Stromal cell of bone marrow (primary cell): ENCODE measurements around the gene IL4I1.
"Not testable (repeated sequence)": the region's sequence is repeated elsewhere in the genome, so short reads cannot be mapped to it uniquely, and the experiment has no call there.

Experiments used
- DNase-seq: peaks from one replicate; pipeline ENCODE4 v3.0.0-alpha.2; 2012; ENCODE audit warnings: low read depth

The IL4I1 gene, protein sequence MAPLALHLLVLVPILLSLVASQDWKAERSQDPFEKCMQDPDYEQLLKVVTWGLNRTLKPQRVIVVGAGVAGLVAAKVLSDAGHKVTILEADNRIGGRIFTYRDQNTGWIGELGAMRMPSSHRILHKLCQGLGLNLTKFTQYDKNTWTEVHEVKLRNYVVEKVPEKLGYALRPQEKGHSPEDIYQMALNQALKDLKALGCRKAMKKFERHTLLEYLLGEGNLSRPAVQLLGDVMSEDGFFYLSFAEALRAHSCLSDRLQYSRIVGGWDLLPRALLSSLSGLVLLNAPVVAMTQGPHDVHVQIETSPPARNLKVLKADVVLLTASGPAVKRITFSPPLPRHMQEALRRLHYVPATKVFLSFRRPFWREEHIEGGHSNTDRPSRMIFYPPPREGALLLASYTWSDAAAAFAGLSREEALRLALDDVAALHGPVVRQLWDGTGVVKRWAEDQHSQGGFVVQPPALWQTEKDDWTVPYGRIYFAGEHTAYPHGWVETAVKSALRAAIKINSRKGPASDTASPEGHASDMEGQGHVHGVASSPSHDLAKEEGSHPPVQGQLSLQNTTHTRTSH

DNA sequence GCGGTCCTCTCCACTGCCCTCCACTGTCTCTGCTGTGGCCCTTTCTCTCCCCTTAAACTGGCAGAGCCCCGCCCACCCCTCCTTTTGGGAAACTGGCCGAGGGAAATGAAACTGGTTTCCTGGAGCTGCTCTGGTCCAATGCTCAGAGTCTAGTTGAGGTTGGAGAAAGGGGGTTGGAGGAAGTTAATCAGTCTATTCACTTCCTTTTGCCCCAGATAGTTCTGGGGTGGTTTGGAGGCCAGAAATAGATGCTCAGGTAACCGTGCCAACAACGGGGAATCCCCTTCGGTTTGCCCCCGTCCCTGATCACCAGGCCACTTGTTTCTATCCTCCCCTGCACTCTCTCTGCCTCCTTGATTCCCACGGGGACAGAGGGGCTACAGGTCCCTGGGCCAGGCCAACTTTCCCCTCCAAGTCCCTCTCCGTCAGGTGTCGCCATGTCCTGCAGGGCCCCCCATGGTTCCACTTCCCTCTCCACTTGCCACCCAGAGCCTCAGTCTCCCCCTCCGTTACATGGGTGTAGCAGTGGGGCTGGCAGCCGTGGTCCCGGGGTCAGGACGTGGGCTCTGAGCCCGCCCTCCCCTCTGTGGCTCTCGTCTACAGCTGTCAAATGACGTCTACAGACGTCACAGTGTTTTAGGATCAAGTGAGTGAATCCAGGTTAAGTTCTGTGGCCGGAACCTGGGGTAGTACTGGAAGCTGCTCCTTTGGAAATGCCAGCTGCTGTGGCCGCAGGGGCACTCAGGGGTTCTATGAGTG, at the start of gene IL4I1:
TSS of gene IL4I1 (minus strand) at position 25 of the 759 bp plus-strand sequence. CDS start 727 bp downstream, outside the sequence.
- peak; percentile 13 for DNase-seq

DNA sequence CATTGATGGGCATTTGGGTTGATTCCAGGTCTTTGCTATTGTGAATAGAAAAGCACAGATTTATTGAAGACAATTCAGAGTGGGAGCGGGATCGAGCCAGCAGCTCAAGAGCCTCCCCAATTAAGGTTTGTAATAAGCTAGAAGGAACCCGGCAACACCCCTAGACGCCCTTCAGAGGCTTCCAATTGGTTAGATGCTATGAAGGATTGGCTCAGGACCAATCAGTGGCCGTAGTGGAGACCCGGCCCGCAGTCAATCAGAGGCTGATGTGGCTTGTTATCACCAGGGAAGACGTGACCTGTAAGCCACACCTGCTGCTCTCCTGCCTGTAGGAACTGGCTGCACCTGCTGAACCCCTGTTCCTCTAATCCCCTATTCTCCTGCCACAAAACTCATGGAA, 49.7 kb upstream of the IL4I1 start:
- no peak for DNase-seq

DNA sequence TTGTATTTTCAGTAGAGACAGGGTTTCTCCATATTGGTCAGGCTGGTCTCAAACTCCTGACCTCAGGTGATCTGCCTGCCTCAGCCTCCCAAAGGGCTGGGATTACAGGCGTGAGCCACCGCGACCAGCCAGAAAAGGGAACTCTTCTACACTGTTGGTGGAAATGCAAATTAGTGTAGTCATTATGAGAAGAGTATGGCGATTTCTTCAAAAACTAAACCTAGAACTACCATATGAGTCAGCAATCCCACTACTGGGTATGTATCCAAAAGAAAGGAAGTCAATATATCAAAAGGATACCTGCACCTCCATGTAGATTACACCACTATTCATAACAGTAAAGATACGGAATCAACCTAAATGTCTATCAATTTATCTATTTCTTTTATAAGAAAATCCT, 47.9 kb upstream of the IL4I1 start:
- not testable (repeated sequence) for DNase-seq

DNA sequence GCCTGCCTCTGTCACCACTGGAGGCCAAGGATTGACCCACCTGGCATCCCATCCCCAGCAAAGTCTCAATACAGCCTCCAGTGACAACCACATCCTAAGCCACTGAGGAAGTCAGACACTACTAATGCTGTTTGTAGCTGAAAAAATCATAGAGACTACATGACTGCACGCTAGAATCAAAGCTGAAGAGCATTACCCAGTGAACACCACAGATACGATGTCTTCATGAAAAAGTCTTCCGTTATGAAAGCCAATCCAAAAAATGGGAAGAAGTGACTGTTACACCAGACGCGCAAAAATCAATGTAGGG, 43.8 kb upstream of the IL4I1 start:
- no peak for DNase-seq

DNA sequence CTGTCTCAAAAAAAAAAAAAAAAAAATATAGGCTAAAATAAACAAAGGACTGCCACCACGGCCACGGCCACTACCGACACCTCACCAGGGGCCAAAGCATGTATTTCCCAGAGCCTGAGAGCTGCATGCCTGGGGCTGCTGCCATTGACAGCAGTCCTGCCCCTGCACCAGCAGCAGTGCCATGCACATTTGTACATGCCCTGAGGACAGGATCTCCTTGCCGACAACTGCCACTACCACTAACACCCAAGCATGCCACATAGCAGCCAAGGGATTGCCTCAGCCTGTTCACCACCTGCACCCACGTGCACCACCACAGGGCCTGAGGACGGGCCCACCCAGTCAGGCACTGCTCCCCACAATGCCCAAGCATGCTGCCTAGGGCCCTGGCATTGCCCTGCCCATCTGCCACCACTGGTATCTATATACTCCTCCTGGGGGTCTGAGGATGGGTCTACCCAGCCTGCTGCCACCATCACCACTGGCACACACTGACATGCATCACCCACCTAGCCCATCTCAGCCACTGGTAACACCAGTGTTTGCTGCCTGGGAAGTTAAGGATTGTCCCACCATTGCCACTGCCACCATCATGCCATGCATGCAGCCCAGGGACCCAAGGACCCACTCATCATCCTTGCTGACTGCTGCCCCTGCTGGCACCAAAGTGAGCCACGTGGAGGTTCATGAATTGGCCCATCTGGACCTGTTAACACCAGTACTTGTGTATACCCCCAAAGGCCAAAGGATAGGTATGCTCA, 43.2 kb upstream of the IL4I1 start:
- DNase-seq, result no peak

DNA sequence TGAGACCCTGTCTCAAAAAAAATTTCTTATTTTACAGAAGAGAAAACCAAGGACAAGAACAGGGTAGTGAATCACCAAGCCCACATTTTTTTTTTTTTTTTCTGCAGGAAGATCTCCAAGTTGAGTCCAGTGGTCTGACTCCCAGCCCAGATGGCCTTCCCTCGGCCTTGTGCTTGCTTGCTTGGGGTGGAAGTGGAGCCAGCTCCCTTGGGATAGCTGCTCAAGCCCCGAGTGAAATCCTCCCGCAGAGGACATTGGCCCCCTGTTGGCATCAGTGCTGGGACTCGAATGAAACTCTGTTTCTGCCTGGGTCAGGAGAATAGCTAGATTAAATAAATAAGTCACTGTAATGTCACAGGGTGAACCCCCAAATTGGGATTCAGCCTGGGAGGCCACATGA, 42.0 kb upstream of the IL4I1 start:
- DNase-seq, result no peak

DNA sequence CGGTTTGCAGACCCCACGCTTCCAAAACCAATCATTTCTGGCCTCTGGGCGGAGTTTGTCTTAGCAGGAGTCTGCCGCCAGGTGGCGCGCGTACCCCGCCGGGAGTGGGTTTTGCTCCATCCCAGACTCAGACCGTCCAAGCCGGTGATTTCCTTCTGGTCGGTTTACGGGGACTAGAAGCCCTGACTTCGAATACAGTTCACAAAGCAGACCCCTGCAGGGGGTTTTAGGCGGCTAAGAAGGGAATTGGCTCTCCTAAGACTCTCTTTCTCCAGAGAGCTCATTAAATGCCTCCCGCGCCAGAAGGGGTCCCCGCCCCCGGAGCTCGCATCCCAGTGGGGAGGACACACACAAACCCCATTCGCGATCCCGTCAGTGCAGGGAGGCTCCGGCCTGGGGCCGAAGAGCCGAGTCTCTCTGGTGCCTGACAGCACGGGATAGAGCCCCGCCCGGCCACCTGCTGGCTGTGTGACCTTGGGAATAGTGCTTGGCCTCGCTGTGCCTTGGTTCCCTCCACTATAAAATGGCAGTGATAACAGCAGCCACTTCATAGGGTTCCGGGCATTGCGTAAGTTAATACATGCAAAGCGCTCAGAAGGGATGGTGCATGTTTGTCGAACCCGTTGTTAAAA, 41.2 kb upstream of the IL4I1 start:
- peak; percentile 35 for DNase-seq

DNA sequence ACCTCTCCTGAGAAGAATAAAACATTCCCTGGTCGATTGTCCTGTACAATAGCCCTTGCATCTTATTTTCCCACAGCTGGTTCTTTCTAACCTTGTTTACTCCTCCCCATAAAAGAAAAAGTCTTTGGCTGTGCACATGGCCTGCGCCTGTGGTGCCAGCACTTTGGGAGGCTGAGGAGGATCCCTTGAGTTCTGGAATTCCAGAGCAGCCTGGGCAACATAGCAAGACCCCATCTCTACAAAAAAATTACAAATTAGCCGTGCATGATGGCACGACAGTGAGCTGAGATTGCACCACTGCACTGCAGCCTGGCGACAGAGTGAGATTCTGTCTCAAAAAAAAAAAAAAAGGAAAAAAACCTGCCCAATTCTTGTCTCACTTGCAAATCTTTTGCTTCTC, 39.9 kb upstream of the IL4I1 start:
- DNase-seq, result no peak

DNA sequence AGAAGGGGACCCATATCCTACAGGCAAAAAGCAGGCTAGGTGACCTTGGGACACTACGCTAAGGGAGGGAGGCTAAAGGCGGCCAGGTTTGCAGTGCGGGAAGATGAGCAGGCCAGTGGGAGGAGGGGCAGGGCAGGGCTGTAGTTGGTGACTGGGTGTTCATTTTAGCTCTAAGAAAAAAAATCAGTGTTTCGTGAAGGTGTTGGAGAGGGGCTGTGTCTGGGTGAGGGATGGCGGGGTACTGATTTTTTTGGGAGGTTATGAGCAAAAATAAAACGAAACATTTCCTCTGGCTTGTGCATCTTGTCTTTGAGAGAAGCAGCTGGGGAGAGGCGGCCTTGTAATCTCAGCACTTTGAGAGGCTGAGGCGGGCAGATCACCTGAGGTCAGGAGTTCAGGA, 37.0 kb upstream of the IL4I1 start:
- DNase-seq, result no peak

DNA sequence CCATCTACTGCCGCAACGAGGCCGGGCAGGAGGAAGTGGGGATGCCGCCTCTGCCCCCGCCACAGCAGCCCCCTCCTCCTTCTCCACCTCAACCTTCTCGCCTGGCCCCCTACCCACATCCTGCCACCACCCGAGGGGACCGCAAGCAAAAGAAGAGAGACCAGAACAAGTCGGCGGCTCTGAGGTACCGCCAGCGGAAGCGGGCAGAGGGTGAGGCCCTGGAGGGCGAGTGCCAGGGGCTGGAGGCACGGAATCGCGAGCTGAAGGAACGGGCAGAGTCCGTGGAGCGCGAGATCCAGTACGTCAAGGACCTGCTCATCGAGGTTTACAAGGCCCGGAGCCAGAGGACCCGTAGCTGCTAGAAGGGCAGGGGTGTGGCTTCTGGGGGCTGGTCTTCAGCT, 36.0 kb upstream of the IL4I1 start:
- DNase-seq, result no peak

DNA sequence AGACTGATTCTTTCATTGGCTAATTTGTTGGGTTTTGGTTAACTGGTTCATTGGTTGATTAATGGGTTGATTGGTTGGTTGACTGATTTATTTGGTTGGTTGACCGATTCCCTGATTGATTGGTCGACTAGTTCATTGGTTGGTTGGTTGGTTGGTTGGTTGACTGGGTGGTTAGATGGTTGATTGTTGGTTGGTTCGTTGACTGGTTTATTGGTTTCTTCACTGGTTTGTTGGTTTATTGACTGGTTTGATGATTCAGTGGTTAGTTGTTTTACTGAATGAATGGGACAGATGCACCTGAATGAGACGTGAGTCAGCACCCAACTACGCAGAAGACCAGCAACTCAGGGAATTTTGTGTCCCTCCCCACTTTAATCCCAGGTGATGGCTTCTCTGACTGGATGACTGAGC, 35.4 kb upstream of the IL4I1 start:
- no peak for DNase-seq

DNA sequence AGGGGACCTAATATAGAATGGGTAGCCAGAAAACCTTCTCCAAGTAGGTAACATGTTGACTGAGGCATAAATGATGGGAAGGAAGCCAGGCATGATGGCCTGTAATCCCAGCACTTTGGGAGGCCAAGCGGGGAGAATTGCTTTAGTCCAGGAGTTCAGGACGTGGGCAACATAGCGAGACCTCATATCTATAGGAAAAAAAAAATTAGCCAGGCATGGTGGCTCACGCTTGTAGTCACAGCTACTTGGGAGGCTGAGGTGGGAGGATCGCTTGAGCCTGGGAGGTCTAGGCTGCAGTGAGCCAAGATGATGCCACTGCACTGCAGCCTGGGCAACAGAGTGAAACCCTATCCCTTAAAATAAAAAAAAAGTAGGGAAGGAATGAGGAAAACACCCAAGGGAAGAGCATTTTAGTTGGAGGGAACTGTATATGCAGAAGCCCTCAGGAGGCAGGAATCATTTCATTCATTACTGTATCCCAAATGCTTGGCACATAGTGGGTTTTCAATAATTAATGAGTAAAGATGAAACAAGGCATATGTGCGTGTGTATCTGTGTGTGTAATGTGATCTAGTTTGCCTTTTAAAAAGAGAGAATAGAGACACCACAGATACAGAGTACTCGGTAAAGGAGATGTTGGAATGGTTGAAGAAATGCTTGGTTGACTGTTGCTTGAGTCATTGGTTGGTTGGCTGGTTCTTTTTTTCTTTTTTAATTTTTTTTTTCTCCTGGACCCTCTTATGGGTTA, 34.8 kb upstream of the IL4I1 start:
- no peak for DNase-seq

DNA sequence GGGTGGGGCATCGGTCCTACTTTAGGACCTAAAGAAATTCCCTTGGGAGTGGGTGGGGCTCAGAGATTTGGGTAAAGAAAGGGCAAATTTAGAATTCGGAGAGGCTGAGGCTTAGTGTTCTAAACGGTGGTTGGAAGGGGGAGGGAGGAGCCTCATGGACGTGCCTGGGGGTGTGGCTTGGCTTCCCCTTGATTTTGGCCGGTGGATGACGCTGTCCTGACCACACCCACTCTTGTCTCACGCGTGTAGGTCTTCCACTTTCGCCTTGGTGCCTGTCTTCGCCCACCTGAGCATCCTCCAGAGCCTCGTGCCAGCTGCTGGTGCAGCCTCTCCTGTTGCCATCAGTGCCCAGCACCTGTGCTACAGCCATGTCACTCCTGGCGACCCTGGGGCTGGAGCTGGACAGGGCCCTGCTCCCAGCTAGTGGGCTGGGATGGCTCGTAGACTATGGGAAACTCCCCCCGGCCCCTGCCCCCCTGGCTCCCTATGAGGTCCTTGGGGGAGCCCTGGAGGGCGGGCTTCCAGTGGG, 33.9 kb upstream of the IL4I1 start:
- DNase-seq, result no peak

DNA sequence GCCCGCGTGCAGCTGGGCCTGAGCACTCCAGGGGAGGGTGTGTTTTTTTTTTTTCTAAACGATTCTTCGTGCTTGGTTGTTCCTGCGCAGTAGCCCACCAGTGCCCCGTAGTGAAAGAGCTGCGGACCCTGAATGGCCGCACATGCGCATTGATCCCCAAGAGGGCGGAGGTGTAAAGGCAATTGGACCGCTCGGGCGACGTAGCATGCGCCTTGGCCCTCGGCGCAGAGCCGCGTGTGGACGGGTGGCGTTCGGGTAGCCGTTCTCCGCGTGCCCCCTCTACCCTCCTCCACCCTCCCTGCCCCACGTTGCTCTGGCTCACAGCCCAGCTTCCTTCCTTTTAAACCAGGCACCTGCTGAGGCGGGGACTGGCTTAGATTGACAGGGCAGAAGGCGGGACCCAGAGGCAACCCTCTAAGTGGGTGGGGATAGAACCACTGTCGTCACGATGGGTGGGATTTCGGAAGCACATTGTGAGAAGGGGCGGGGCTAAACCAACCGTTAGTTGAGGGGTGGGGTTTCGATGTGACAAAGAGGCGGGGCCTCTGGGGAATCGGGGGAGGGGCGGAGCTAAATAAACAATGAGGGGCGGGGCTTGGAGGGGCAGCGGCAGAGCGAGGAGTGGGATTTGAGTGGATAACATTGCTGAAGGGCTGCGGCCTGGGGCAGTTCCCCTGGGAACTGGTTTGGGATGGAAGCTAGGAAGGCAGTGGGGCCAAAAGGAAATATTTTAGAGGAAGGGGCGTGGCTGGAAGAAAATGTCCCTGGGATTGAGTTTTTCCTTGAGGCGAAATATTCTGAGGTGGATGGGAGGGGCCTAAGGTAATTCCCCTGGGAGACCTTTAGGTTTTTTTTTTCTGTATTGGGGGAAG, 33.2 kb upstream of the IL4I1 start:
- peak; percentile 88 for DNase-seq

DNA sequence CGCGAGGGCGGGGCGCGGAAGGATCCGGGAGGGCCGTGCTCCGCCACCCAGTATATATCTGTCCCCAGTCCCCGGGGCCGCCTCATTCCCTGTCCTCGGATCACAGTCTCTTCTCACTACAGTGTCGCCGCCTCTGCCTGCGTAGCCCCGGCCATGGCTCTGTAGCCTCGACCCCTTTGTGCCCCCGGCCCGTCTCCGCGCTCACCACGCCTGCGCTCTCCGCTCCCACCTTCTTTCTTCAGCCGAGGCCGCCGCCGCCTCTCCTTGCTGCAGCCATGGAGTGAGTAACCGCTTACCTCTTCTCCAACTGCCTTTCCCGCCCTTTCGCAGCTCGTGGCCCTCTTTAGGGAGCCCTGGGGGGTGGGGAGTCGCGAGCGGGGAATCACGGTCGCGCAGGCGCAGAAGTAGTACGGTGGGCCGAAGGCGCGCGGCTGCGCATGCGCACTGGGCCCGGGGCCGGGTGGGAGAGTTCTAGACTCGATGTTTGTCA, 32.5 kb upstream of the IL4I1 start, which contains the start of the genes ATF5 and NUP62:
TSS of gene ATF5 (plus strand) at position 85 of the 490 bp plus-strand sequence. CDS start 1,646 bp downstream, outside the sequence.
TSS of gene NUP62 (minus strand) at position 384 of the 490 bp plus-strand sequence. CDS start 19,697 bp downstream, outside the sequence.
- peak; percentile 72 for DNase-seq

DNA sequence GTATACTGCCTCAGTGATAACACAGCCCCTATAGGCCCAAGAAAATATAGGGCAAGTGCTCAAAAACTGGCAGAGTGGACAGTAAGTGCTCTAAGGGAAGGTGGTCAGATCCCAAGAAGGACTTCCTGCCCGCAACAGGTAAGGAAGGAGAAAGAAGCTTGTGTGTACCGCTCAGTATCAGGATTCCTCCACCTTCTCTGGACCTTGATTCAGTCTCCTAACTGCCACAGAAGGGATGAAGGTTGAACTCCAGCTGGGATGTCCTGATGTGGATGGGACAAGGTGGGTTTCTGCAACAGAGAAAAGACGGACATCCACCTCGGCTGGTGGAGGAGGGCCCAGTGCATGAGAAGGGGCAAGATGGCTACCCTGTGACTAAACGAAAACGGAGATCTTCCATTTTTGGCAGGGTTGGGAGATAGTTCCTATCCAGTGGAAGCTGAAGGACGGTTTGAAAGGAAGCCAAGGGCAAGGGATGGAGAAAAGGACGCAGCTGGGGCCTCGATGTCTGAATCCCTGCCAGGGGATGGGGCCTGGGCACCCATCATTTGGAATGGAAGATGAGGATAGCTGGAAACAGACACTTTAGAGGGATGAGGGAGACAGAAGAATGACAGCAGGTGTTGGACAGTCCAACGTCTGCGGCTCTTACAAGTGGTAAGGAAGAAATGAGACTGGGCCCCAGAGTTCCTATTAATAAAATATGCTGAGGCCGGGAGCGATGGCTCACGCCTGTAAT, 31.0 kb upstream of the IL4I1 start:
- no peak for DNase-seq

DNA sequence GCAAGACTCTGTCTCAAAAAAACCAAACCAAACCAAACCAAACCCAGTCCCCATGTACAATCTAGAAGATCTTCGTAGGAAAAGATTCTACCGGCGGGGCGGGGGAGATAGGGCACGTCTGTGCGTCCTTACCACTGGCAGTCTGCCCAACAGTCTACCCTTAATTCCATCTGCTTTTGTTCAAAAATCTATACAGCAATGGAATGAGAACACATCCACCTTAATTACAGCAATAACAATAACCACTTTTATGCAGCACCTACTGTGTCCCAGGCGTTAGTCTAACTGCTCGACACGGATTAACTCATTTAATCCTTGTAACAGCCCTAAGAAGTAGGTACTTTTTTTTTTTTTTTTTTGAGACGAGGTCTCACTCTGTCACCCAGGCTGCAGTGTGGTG, 29.8 kb upstream of the IL4I1 start:
- DNase-seq, result no peak

DNA sequence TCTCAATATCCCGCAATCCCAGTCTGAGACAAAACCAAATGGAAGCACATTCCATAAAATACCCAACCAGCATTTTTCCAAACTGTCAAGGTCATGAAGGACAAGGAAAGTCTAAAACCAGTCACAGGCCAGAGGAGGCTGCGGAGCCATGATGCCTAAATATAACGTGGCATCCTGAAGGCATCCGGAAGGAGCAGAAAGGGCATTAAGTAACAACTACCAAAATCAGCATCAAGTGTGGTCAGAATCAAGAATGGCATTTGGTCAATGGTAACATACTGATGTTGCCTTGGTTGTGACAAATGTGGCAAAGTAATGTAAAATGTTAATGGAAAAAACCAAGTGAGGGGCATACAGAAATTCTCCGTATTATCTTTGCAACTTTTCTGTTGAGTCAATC, 28.8 kb upstream of the IL4I1 start:
- DNase-seq, result no peak

DNA sequence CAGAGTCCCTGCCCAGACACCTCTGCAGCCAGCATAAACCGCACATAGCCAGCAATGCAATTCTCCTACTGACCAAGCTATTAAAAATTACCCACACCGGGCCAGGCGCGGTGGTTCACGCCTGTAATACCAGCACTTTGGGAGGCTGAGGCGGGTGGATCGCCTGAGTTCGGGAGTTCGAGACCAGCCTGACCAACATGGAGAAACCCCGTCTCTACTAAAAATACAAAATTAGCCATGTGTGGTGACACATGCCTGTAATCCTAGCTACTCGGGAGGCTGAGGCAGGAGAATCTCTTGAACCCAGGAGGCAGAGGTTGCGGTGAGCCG, 28.2 kb upstream of the IL4I1 start:
- DNase-seq, result not testable (repeated sequence)
